Measurements from ENCODE around the gene PYGB.

PYGB gene

DNA sequence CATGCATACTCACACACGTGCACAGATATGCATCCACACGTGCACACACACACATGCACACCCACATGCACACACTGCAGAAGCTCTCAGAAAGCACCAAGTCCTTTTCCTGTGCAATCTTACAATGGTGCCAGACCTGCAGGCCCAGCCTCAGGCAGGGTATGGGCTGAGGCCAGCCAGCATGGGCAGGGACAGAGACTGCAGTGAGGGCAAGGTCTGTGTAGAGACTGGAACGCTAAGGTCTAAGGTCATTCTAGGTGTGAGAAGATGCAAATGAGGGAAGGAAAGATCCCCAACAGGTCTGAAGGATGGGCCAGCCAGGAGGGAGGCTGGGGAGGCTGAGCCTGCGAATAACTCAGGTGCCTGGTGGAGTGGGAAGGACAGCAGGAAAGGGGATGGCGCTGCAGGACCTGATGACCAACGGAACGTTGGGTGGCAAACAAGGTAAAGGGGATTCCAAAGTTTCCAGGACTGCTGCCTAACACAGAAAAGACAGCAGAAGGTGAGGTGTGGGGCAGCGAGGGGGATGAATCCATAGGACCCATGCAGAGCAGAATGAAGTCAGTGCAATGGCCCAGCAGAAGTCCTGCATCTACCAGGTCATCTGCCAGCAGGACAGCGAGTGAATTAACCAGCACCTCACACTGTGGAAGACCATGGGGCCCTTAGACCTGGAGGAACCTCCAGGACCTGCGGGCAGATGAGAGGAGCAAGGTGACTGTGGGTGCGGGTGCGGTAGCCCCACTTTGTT, 75.8 kb downstream of the PYGB start:
- Histone ChIP-seq H3K36me3 (peaks cover 18% of the 10 kb centered on the region), H3K27ac (no peak overlapping the region), H3K27me3 (no peaks in the 10 kb centered on the region), H3K9me3 (no peaks in the 10 kb centered on the region), H3K4me3 (ENCODE audit: low read depth in 1 of 2, low read length in 1 of 2) (no peak overlapping the region), H3K4me1 (ENCODE audit: control insufficient read depth in 1 of 2, insufficient read depth in 1 of 2, low read depth in 1 of 2, low read length in 1 of 2) (peaks cover 11 to 17% of the 10 kb centered on the region in 2 experiments)
- TF ChIP-seq, protein P1, sequence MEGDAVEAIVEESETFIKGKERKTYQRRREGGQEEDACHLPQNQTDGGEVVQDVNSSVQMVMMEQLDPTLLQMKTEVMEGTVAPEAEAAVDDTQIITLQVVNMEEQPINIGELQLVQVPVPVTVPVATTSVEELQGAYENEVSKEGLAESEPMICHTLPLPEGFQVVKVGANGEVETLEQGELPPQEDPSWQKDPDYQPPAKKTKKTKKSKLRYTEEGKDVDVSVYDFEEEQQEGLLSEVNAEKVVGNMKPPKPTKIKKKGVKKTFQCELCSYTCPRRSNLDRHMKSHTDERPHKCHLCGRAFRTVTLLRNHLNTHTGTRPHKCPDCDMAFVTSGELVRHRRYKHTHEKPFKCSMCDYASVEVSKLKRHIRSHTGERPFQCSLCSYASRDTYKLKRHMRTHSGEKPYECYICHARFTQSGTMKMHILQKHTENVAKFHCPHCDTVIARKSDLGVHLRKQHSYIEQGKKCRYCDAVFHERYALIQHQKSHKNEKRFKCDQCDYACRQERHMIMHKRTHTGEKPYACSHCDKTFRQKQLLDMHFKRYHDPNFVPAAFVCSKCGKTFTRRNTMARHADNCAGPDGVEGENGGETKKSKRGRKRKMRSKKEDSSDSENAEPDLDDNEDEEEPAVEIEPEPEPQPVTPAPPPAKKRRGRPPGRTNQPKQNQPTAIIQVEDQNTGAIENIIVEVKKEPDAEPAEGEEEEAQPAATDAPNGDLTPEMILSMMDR (IDR thresholded peaks at IDR 0.05), result no peak

DNA sequence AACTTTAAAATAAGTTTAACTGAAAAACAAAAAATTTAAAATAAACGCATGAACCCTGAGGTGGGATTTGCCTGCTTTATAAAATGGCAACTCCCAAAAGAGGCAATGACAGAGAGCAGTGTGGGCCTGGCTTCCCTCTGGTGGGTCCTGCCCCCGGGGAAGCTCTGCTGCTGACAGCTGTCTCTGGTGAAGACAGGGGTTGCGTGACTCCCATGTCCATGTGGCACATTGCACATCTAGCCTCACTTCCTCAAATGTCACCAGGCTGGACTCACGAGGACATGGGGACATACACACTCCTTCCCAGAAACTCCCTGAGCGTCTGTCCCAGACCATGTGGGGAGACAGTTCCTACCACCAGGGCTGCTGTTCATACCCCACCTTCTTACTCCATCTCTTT, 76.5 kb downstream of the PYGB start:
- H3K27me3 ChIP-seq, result no peaks in the 10 kb centered on the region
- peaks cover 11 to 17% of the 10 kb centered on the region in 2 experiments for H3K4me1 ChIP-seq (ENCODE audit: control insufficient read depth in 1 of 2, insufficient read depth in 1 of 2, low read depth in 1 of 2, low read length in 1 of 2)
- peaks cover 18% of the 10 kb centered on the region for H3K36me3 ChIP-seq
- H3K27ac ChIP-seq, result no peak overlapping the region
- TF ChIP-seq, protein P1 (IDR thresholded peaks at IDR 0.05), result no peak
- H3K4me3 ChIP-seq (ENCODE audit: low read depth in 1 of 2, low read length in 1 of 2), result no peak overlapping the region
- H3K9me3 ChIP-seq, result no peaks in the 10 kb centered on the region

DNA sequence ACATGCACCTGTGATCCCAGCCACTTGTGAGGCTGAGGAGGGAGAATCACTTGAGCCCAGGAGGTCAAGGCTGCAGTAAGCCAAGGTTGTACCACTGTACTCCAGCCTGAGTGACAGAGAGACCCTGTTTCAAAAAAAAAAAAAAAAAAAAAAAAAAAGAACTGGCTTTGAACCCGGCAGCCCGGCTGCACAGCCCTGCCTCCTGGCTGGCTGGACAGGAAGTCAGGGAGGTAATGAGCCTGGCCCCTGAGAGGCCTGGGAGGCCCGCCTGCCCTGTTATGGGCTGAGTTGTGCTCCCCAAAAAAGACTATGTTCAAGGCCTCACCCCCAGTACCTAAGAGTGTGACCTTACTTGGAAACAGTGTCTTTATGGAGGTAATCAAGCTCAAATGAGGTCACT, 77.2 kb downstream of the PYGB start:
- TF ChIP-seq, protein P1 (IDR thresholded peaks at IDR 0.05), result no peak
- peaks cover 11 to 17% of the 10 kb centered on the region in 2 experiments for H3K4me1 ChIP-seq (ENCODE audit: control insufficient read depth in 1 of 2, insufficient read depth in 1 of 2, low read depth in 1 of 2, low read length in 1 of 2)
- no peak overlapping the region for H3K27ac ChIP-seq
- H3K4me3 ChIP-seq (ENCODE audit: low read depth in 1 of 2, low read length in 1 of 2), result no peak overlapping the region
- H3K9me3 ChIP-seq, result no peaks in the 10 kb centered on the region
- no peaks in the 10 kb centered on the region for H3K27me3 ChIP-seq
- peaks cover 12% of the 10 kb centered on the region for H3K36me3 ChIP-seq

DNA sequence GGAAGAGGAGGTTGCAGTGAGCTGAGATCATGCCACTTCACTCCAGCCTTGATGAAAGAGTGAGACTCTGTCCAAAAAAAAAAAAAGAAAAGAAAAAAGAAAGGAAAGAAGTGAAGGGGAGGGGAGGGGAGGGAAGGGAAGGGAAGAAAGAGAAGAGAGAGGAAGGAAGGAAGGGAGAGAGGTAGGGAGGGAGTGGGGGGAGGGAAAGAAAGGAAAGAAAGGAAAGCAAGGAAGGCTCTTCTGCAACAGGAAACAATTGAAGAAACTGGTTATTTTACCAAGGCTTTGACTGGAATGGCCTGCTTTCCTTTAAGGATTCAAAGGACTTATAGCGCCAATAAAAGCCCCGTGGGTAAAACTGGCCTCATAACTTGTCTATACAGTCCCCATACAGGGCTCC, 78.1 kb downstream of the PYGB start:
- no peaks in the 10 kb centered on the region for H3K27me3 ChIP-seq
- H3K9me3 ChIP-seq, result no peaks in the 10 kb centered on the region
- H3K4me3 ChIP-seq (ENCODE audit: low read depth in 1 of 2, low read length in 1 of 2), result no peak overlapping the region
- H3K36me3 ChIP-seq, result peaks cover 5% of the 10 kb centered on the region
- peaks cover 11 to 17% of the 10 kb centered on the region in 2 experiments for H3K4me1 ChIP-seq (ENCODE audit: control insufficient read depth in 1 of 2, insufficient read depth in 1 of 2, low read depth in 1 of 2, low read length in 1 of 2)
- H3K27ac ChIP-seq, result no peak overlapping the region
- TF ChIP-seq, protein P1 (IDR thresholded peaks at IDR 0.05), result no peak

DNA sequence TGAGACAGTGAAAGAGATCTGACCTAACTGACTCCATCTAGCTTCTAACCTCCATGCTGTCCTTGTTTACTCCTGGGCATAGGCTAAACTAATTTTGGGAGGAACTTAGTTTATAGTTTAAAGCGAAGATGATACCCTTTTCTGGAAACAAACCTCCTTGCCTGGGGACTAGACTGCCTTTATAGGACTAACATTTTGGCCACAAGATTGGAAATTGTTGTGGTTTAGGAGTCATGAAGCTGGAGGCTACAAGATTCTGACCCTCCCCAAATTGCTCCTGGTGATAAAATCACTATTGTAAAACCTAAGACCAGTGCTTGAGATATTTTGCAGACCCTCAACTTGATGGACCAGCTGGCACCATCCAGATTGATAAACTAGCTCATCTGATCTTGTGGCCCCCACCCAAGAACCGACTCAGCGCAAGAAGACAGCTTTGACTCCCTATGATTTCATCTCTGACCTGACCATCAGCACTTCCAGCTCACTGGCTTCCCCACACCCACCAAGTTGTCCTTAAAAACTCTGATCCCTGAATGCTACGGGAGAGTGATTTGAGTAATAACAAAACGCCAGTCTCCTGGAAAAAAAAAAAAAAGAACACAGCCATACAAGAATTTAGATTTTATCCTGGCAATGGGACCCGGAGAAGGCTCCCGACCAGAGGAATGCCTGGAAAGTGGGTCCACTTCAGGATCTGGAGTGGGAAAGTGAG, 79.8 kb downstream of the PYGB start:
- H3K4me1 ChIP-seq (ENCODE audit: control insufficient read depth in 1 of 2, insufficient read depth in 1 of 2, low read depth in 1 of 2, low read length in 1 of 2), result peaks cover 11 to 17% of the 10 kb centered on the region in 2 experiments
- H3K27ac ChIP-seq, result no peak overlapping the region

More for the DNA sequence above, 79.8 kb downstream of the PYGB start:
- Histone ChIP-seq H3K27me3 (no peaks in the 10 kb centered on the region), H3K4me3 (ENCODE audit: low read depth in 1 of 2, low read length in 1 of 2) (no peak overlapping the region), H3K9me3 (no peaks in the 10 kb centered on the region), H3K36me3 (no peaks in the 10 kb centered on the region)
- TF ChIP-seq, protein P1 (IDR thresholded peaks at IDR 0.05), result no peak
